GM18907 (cell line): ENCODE results near the gene DERL3.
"Not testable (repeated sequence)": the region's sequence is repeated elsewhere in the genome, so short reads cannot be mapped to it uniquely, and the experiment has no call there.

Source experiments
- ATAC-seq: cut with Tn5 transposase; IDR thresholded peaks from one replicate; pipeline ENCODE4 v1.9.1; 2021; ENCODE audit warnings: mild to moderate bottlenecking, moderate library complexity; ENCODE audit not compliant: unreplicated experiment

The DERL3 gene

GRCh38 chr22:23838681-23839468, at the start of gene DERL3:
TSS of gene DERL3 (minus strand) at chr22:23839006. CDS start at chr22:23838987, 19 bp downstream.
- peak; percentile 79 for ATAC-seq

- ATAC-seq: no peak
Measured at GRCh38 chr22:23884140-23884539, 45.3 kb upstream of the DERL3 start.

GRCh38 chr22:23883658-23884057, 44.9 kb upstream of the DERL3 start:
- ATAC-seq: no peak

DNA sequence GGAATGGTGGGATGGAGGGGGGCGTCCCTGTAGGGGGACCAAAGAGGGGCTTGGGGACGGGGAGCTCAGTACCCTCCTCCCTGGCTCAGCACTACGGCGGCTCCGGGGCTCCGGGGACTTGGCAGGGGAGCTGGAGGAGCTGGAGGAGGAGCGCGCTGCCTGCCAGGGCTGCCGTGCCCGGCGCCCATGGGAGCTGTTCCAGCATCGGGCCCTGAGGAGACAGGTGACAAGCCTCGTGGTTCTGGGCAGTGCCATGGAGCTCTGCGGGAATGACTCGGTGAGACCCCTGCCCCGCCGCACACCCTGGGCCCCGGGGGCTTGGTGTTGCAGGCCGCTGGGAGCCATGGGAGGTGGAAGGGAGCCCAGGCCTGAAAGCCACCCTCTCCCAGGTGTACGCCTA, 43.6 kb upstream of the DERL3 start:
- ATAC-seq: no peak

GRCh38 chr22:23878219-23878618, 39.4 kb upstream of the DERL3 start:
- ATAC-seq: no peak

DNA sequence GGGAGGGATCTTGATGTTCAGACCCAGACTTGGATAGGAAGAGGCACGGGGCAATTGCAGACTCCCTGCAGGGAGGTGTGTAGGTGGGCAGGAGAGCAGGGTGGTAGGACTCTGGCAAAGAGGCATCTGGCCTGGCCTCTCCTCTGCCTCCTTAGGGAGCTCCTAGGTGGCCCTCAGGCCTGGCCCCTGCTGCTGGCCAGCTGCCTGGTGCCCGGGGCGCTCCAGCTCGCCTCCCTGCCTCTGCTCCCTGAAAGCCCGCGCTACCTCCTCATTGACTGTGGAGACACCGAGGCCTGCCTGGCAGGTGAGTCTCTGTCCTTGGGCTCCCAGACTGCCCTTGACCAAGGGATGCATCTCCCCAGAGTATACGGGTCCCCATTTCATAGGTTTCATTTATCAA, 38.8 kb upstream of the DERL3 start:
- no peak for ATAC-seq

- no peak for ATAC-seq
Measured at GRCh38 chr22:23875801-23876200, 37.0 kb upstream of the DERL3 start.

GRCh38 chr22:23874871-23875270, 36.1 kb upstream of the DERL3 start:
- no peak for ATAC-seq

GRCh38 chr22:23868580-23868979, 29.8 kb upstream of the DERL3 start:
- ATAC-seq: no peak

DNA sequence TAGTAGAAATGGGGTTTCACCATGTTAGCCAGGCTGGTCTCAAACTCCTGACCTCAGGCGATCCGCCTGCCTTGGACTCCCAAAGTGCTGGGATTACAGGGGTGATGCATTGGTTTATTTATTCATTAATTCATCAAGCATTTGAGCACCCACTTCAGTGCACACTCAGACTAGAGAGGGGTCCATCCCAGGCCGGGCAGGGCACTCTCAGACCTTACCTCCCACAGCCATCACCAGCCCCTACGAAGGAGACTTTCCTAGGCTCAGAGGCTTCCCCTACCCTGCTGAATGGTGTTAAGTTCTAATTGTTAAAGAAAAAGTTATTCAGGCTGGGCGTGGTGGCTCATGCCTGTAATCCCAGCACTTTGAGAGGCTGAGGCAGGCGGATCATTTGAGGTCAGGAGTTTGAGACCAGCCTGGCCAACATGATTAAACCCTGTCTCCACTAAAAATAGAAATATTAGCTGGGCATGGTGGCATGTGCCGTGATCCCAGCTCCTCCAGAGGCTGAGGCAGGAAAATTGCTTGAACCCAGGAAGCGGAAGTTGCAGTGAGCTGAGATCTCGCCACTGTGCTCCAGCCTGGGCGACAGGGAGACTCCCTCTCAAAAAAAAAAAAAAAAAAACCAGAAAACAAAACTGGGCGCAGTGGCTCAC, 25.8 kb upstream of the DERL3 start:
- ATAC-seq: not testable (repeated sequence)

DNA sequence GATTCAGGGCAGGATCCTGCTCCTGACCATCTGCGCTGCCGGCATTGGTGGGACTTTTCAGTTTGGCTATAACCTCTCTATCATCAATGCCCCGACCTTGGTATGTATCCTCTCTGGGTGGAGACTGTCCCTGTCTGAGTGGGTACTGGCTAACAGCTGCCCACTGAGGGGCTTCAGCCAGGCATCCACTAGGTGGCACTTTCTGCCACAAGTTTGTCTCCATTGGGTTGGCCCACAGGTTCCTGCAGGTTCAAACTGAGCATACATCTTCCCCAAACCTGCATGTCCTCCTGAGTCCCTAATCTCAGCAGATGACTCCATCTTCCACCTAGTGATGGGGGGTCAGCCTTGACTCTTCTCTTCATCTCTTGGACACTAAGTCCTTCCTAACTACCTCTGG, 23.3 kb upstream of the DERL3 start:
- ATAC-seq: no peak

GRCh38 chr22:23860187-23860586, 21.4 kb upstream of the DERL3 start:
- ATAC-seq: not testable (repeated sequence)

DNA sequence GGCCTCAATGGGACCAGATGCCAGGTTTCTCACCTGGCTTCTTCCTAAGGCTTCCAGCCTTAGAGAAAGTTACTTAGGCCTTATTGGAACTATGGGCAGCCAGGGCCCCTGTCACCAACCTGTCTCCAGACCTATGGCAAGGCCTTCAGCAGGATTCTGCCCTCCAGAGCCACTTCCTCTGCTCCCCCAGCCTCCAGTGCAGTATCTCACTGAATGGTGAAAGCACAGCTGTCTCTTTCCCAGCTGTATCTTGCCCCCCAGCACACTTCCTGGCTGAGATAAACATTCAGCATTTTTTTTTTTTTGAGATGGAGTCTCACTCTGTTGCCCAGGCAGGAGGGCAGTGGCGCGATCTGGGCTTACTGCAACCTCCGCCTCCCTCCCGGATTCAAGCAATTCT, 20.4 kb upstream of the DERL3 start:
- no peak for ATAC-seq

- no peak for ATAC-seq
Measured at GRCh38 chr22:23858484-23858815, 19.6 kb upstream of the DERL3 start.

DNA sequence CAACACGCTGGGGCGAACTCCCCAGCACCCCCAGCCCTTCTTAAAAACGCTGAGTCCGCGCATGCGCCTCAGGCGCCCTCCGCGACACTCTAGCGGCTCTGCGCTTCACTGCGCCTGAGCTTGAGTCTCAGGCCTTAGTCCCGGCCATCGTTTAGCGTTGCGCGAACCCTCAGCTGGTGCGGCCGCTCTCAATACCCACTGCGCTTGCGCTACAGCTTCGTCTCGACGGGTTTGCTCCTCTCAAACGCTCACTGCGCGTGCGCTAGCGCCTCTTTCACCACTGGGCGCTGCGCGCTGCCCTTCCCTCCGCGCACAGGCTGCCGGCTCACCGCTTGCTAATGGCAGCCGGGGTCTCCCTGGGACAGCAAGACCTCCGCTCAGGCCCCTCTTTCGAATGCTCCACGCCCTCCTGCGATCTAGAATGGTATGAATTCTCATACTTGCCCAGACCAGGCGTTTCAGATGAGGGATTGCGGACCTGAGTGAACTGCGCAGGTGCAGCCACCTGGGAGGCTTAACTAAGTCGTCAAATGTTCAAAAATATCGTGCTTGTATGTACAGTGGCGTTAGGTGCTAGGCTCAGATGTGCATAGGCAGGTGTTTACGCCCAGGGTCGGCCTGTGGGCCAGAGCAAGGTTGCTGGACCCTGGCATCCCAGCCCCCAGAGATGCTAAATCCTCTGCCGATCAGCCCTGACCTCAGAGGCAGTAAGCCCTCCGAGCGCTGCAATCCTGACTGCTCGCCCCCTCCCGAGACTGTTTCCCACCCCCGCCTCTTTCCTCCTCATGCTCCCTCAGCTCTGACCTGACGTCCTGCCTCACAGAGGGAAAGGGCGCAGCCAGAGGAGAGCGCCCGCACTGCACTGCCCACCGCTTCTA, 19.0 kb upstream of the DERL3 start, which contains the start of gene SLC2A11:
TSS of gene SLC2A11 (plus strand) at position 270 of the 878 bp plus-strand sequence. CDS start at position 395, 125 bp downstream.
- ATAC-seq: peak; percentile 91

DNA sequence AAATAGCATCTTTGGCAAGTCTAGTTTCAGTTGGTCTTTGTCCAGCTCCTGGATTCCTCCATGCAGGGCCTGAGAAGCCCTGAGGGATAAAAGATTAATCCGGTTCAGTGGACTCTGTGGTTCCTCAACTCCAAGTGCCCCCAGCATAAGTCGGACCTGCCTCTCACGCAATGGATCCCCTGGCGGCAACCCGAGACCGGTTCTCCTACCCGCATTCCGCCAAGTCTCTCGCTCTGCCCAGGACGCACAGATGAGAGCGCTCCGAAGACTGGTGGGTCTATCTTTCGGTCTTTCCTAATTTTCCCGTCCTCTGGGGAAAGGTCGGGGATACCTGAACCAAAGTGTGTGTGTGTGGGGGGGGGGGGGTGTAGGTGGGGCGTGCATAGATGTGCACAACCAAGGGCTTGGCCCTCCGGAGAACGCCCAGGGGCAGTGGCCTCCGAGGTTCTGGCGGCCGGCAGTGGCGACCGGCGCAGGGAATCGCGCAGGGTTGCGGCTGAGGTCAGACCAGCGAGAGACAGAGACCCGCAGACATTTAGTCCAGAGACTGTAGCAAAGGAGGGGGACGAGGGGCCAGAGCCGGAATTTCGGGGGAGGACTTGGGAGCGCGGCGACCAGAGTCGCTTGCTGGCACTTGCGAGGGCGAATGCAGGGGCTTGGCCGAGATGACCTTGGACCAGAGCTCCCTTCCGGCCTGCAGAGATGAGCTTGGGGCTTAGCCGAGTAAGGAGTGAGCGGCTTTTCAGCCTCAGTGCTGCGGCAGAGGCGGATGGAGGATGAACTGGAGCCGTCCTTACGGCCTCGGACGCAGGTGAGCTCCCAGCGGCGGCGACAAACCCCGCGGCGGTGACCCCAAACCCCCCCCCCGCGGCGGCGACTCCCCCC, 18.2 kb upstream of the DERL3 start:
- peak; percentile 43 for ATAC-seq

GRCh38 chr22:23850136-23850611, 11.4 kb upstream of the DERL3 start:
- peak; percentile 69 for ATAC-seq

DNA sequence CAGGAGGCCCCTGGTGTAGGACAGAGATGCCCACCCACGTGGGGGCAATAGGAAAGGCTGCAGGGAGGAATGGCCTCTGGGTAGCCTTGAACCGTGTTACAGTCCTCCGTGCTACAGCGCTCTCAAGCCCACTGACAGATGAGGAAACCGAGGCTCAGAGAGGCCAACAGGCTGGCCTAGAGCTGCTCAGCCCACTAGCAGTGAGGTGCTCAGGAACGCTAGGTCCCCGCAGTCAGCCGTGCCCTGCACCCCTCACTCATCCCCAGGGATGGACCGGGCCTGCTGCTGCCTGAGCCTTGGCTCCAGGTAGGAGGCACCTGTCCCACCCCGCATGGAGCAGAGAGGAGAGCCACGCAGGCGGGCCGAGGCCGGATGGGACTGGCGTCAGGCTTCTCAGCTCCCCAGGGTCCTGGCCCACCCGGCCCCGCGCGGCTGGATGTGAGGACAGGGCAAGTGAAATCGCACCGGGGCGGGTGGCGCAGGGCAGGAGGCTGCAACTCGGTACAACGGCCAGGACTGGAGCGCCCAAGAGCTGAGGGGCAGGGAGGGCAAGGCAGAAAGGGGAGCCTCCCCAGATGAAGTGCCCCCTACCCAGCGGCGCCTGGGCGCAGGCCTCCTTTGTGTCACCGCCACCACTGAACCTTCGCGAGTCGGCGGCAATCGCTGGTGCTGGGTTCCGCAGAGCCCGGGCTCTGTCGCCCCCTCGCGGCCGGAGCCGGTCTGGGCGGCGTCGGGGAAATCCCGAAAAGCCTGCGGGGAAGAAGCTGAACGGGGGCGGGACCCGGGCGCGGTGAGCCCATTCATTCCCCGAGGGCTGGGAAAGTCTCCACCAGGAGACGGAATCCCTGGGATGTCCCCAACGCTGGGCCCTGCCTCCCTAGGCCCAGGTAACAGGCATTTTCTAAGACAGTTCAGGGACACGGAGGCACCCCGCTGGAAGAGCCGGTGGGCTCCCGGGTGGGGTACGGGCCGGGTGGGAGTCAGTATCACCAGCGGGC, 10.5 kb upstream of the DERL3 start:
- peak; percentile 37 for ATAC-seq
